Measurements from ENCODE around the gene SYNE1.
"Not testable (repeated sequence)": the region's sequence is repeated elsewhere in the genome, so short reads cannot be mapped to it uniquely, and the experiment has no call there.

The SYNE1 gene

GRCh38 chr6:152484806-152485205 lies 152.4 kb downstream of the SYNE1 start:
- no peak for DNase-seq

GRCh38 chr6:152482289-152482688 lies 154.9 kb downstream of the SYNE1 start:
- no peak for DNase-seq

- no peak for DNase-seq
These were observed 158.7 kb downstream of the SYNE1 start for GRCh38 chr6:152478377-152479010.

- DNase-seq = no peak
These were observed 162.8 kb downstream of the SYNE1 start for GRCh38 chr6:152474354-152474753.

- no peak for DNase-seq
These were observed 164.8 kb downstream of the SYNE1 start for GRCh38 chr6:152472325-152472724.

- no peak for DNase-seq
These were observed 165.5 kb downstream of the SYNE1 start for GRCh38 chr6:152471456-152472265.

GRCh38 chr6:152463164-152463563 lies 174.0 kb downstream of the SYNE1 start:
- DNase-seq = no peak

GRCh38 chr6:152462716-152463115 lies 174.4 kb downstream of the SYNE1 start:
- no peak for DNase-seq

- no peak for DNase-seq
These were observed 175.6 kb downstream of the SYNE1 start for GRCh38 chr6:152461556-152461955.

GRCh38 chr6:152458648-152459644 lies 178.2 kb downstream of the SYNE1 start:
- DNase-seq = no peak

GRCh38 chr6:152457949-152458624 lies 179.1 kb downstream of the SYNE1 start:
- DNase-seq = no peak

GRCh38 chr6:152454003-152454402 lies 183.2 kb downstream of the SYNE1 start:
- DNase-seq = no peak

- DNase-seq = no peak
These were observed 183.7 kb downstream of the SYNE1 start for GRCh38 chr6:152453421-152453820.

GRCh38 chr6:152452639-152453038 lies 184.5 kb downstream of the SYNE1 start:
- DNase-seq = no peak

- DNase-seq = no peak
These were observed 186.6 kb downstream of the SYNE1 start for GRCh38 chr6:152450519-152450918.

- DNase-seq = no peak
These were observed 195.3 kb downstream of the SYNE1 start for GRCh38 chr6:152441902-152442301.

- no peak for DNase-seq
These were observed 201.3 kb downstream of the SYNE1 start for GRCh38 chr6:152435816-152436215.

GRCh38 chr6:152432758-152433157 lies 204.4 kb downstream of the SYNE1 start:
- no peak for DNase-seq

GRCh38 chr6:152428126-152428525 lies 209.0 kb downstream of the SYNE1 start:
- no peak for DNase-seq

- DNase-seq = no peak
These were observed 210.9 kb downstream of the SYNE1 start for GRCh38 chr6:152426276-152426675.

GRCh38 chr6:152423216-152424103 lies 213.7 kb downstream of the SYNE1 start:
- no peak for DNase-seq

GRCh38 chr6:152421496-152421895 lies 215.7 kb downstream of the SYNE1 start:
- DNase-seq = not testable (repeated sequence)

Measured in activated CD4-positive, alpha-beta T cell treated with anti-CD3 and anti-CD28 coated beads, Interleukin-2, amount 50 U/mL, for 1 hour (primary cell).